GM13977 (cell line): Measurements from ENCODE around the gene MRC1.

ENCODE experiments used
- DNase-seq: peaks from one replicate; pipeline ENCODE4 v3.0.0; 2012; ENCODE audit warnings: low spot score
- CTCF ChIP-seq: IDR thresholded peaks from 2 replicates; pipeline ENCODE4 v1.5.1; 2012; ENCODE audit warnings: mild to moderate bottlenecking, control low read depth; ENCODE audit not compliant: insufficient read depth; ENCODE audit errors: extremely low read depth, missing control alignments
- in situ Hi-C: fragments of 300-500 bp; cut with MboI; formaldehyde crosslinking; loops from one replicate; pipeline ENCODE4 v1.12.0; 2022; ENCODE audit warnings: low sequenced_read_pairs, low pct_unique_long_range_greater_than_20kb, mixed read lengths, inconsistent platforms; ENCODE audit not compliant: unreplicated experiment

The MRC1 gene

DNA sequence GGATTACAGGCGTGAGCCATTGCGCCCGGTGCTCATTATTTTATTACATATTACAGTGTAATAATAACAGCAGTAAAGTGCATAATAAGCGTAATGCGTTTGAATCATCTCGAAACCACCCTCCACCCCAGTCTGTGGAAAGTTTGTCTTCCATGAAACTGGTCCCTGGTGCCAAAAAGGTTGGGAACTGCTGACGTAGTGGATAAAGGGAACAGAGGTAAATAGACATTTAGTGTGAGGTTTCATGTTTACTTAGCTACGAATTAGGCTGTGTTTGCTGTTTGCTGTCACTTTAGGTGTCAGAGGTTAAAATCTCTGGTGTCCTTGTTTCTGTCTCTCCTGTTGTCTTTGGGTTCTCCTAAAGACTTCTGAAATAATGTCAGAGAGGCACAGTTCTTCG lies 82.3 kb downstream of the MRC1 start:
- DNase-seq: no peak
- in situ Hi-C loops: no loop called here
- no peak for TF ChIP-seq CTCF

DNA sequence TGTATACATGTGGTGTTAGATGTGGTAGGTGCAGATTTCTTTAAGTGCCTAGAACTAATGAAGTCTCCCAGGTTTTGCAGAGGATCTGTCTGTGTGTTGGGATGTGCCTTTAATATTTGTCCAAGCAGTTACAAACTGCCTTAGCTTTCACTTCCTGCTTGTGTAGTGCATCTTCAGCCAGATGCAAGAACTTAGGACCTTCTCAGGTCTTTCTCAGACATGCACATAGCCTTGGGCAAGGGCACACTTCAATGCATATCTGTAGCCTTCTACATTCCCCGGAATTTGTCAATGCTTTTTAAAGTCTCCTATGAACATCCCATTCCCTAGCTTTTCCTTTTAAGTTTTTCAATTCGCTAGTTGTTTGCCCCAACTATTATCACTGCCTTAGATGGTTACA lies 95.4 kb downstream of the MRC1 start:
- DNase-seq: no peak
- in situ Hi-C loops: no loop called here
- no peak for TF ChIP-seq CTCF

DNA sequence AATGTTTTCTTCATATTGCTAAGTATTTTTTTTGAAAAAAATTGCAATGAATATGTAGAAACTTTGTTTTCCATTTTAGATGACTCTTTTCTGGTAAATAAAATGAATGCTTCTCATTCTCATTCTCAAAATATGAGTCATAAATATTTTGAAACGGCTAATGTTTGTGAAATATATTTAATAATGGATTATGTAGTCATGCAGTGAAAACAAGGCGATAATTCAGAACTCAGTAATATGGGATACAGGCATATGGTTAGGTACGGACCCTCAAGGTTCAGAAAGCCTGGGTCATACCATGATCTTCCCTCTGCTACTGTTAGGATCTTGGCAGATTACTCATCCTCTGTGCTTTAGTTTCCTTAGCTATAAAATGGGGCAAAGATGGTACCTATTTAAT lies 96.3 kb downstream of the MRC1 start:
- in situ Hi-C loops: no loop called here
- no peak for DNase-seq
- TF ChIP-seq CTCF: no peak

GRCh38 chr10:17906002-17906401 lies 96.9 kb downstream of the MRC1 start:
- no peak for DNase-seq
- no peak for TF ChIP-seq CTCF
- in situ Hi-C loops: no loop called here

DNA sequence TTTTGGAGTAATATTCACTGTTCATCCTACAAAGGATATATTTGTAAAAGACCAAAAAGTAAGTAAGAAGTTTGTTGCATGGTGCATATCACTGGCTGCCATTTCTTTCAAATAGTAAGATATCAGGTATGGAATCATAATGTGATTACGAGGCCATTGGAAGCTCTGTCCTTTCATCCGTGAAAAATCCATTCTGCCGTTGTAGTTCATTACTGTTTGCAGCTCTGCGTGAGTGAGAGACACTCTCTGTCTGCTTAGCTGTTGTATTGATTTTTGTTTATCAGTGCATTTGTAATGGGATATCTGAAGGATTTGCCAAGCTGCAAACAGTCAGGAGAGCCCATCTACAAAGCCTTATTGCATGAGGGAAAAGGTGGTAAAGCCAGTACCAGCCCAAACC lies 98.5 kb downstream of the MRC1 start:
- in situ Hi-C loops: no loop called here
- TF ChIP-seq CTCF: no peak
- no peak for DNase-seq

DNA sequence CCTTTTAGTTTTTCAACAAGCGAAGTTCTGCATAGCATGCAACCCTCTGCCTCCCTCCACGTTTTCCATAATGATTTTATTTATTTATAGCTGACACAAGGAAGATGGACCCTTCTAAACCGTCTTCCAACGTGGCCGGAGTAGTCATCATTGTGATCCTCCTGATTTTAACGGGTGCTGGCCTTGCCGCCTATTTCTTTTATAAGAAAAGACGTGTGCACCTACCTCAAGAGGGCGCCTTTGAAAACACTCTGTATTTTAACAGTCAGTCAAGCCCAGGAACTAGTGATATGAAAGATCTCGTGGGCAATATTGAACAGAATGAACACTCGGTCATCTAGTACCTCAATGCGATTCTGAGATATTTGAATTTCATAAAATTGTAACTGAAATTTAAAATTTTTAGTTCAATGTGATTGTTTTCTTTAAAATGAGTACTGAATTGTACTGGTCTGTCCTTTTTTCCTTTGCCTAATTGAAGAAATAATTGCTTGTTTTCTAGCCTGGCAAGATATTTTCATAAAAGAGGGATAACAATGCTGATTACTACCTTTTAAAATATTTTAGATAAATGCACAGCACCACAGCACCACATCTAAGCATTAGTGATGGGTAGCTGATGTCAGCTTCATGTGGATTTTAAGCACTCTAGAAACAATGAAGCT lies 101.1 kb downstream of the MRC1 start:
- peak; percentile 43 for DNase-seq
- in situ Hi-C loops: no loop called here
- peak; percentile 64 for TF ChIP-seq CTCF

DNA sequence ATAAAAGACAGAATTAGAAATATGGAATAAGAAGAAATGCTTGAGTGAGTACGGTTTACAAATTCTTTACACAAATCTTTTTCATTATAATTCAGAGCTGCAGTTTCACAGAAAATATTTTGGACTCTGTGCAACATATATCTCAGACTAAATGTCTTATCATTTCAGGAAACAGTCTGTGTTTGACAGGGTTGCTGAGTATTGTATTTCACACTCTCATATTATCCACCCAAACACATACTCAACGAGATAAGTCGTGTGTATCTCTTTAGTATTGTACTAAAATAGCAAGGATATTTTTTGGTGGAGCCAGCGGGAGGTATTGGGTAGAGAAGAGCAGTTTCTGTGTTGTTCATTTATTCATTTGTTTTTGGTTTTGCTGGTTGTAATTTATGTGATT lies 103.6 kb downstream of the MRC1 start:
- DNase-seq: no peak
- in situ Hi-C loops: no loop called here
- no peak for TF ChIP-seq CTCF
